Uterus (tissue), 2 donors: Measurements from ENCODE around the gene NCEH1.

ENCODE experiments used
- POLR2A ChIP-seq, 2 donors: fragments of 450-650 bp; IDR thresholded peaks; one replicate each; pipeline ENCODE4 v1.6.1; 2016; ENCODE audit warnings: antibody characterized with exemption in 2 of 2, mild to moderate bottlenecking in 1 of 2, moderate library complexity in 1 of 2
- TF ChIP-seq, protein P1 (sequence below), 4 experiments: fragments of 200-600 bp in 2 of 4; fragments of 450-650 bp in 2 of 4; sonication (generic) in 2 of 4; IDR thresholded peaks; one replicate each; pipeline ENCODE4 v1.5.1; 2016 to 2019; ENCODE audit warnings: antibody characterized with exemption in 4 of 4, mild to moderate bottlenecking in 2 of 4, moderate library complexity in 1 of 4

- TF ChIP-seq, protein P1, sequence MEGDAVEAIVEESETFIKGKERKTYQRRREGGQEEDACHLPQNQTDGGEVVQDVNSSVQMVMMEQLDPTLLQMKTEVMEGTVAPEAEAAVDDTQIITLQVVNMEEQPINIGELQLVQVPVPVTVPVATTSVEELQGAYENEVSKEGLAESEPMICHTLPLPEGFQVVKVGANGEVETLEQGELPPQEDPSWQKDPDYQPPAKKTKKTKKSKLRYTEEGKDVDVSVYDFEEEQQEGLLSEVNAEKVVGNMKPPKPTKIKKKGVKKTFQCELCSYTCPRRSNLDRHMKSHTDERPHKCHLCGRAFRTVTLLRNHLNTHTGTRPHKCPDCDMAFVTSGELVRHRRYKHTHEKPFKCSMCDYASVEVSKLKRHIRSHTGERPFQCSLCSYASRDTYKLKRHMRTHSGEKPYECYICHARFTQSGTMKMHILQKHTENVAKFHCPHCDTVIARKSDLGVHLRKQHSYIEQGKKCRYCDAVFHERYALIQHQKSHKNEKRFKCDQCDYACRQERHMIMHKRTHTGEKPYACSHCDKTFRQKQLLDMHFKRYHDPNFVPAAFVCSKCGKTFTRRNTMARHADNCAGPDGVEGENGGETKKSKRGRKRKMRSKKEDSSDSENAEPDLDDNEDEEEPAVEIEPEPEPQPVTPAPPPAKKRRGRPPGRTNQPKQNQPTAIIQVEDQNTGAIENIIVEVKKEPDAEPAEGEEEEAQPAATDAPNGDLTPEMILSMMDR (IDR thresholded peaks at IDR 0.05): no peak
- no peak for TF ChIP-seq POLR2A (IDR thresholded peaks at IDR 0.05)
Measured at GRCh38 chr3:172580680-172581401, 130.0 kb downstream of the NCEH1 start.
